OCI-LY1 (cell line): Measurements from ENCODE around the gene IMMT.

ENCODE experiments used
- CTCF ChIP-seq: fragments of 200-600 bp; sonication (generic), shearing (Covaris generic); IDR thresholded peaks from 2 replicates; pipeline ENCODE4 v1.5.1; 2017; ENCODE audit warnings: mild to moderate bottlenecking, antibody characterized with exemption, low read length, moderate library complexity, mixed read lengths
- EZH2 ChIP-seq: fragments of 200-600 bp; sonication (generic), shearing (Covaris generic); IDR thresholded peaks from 2 replicates; pipeline ENCODE4 v1.8.0; 2017; ENCODE audit warnings: borderline replicate concordance, mixed run types, mild to moderate bottlenecking, antibody characterized with exemption, low read length, moderate library complexity, mixed read lengths

DNA sequence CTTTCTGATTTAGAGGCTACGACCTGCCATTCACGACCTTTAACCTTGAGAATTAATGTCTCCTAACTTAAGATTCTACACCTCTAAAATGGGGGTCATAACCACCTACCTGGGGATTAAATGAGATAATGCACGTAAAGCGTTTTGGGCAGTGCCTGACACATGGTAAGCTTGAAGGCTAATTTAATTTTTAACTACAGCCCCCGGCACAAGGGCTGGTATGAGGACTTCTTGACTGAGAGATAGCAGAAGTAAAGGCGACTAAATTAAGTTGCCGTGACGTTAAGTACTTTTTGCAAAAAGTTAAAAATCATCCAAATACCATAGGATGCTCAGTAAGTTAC lies 4.5 kb upstream of the IMMT start:
- TF ChIP-seq EZH2: no peak
- no peak for TF ChIP-seq CTCF
